ENCODE measurements around the gene ESX1. TPM values are rescaled to one million over a fixed set of nuclear protein-coding genes. Genes with fewer than 3 reads are reported as not detected.

ESX1 gene
- total and polyA plus RNA-seq, 10 of the 15 experiments (the other 5 are each of a cell fraction or from before 2014, with no cell fraction given): not detected

GRCh38 chrX:104255465-104255864 lies 732 bp upstream of the ESX1 start (continued):
- TF ChIP-seq E2F8 (IDR thresholded peaks at IDR 0.05; ENCODE audit: low read depth, partially characterized antibody): no peak
- TF ChIP-seq SREBF2 (IDR thresholded peaks at IDR 0.05; ENCODE audit: low read length): no peak
- no peak for TF ChIP-seq PBX3 (IDR thresholded peaks at IDR 0.05; ENCODE audit: insufficient replicate concordance, low read depth, low read length)

GRCh38 chrX:104253567-104254441 lies 929 bp downstream of the ESX1 start:
- intact Hi-C loops (cut with micrococcal nuclease; ENCODE audit: unreplicated experiment) (no loop called here), in situ Hi-C loops (cut with MboI) (no loop called here)
- no peaks in the 10 kb centered on the region; the same call in 2 of the 3 replicates for H3K9me3 ChIP-seq (replicated peaks; ENCODE audit: control insufficient read depth, insufficient read depth, low read length)
- FAIRE-seq: no peak
- 61% methylated on average over 62 of the region's 65 CpGs for WGBS (ENCODE audit: insufficient coverage, insufficient replicate concordance, low lambda C conversion rate, missing lambda C conversion rate)
- POLR2A ChIA-PET: no interaction called here
- H3K36me3 ChIP-seq (ENCODE audit: control insufficient read depth in 2 of 2, insufficient read depth in 2 of 2, low read length in 1 of 2): no peaks in the 10 kb centered on the region
- peaks cover 0 to 3% of the 10 kb centered on the region in 2 experiments; a peak in 1 of 4 replicates for H3K27me3 ChIP-seq (replicated peaks in 1 of 2; ENCODE audit: control insufficient read depth in 2 of 2, insufficient read depth in 2 of 2, low read length in 1 of 2)
- BruUV-seq (replicated peaks): no TSS peak
- H3K27ac ChIP-seq (ENCODE audit: control insufficient read depth, insufficient read depth): no peak overlapping the region
- H3K9ac ChIP-seq (ENCODE audit: control insufficient read depth, insufficient read depth, low read length): no peak overlapping the region
- H3K4me3 ChIP-seq: no peak overlapping the region
- H3K4me2 ChIP-seq (ENCODE audit: control insufficient read depth, insufficient read depth): no peak overlapping the region
- CTCF ChIA-PET: no interaction called here
- DNase-seq (ENCODE audit: low read depth, low spot score): no peak
- no peak overlapping the region for H2AFZ ChIP-seq (ENCODE audit: control insufficient read depth, low read depth, low read length)
- no peak for ATAC-seq
- RAD21 ChIA-PET (ENCODE audit: unreplicated experiment): no interaction called here
- no peaks in the 10 kb centered on the region for H4K20me1 ChIP-seq (ENCODE audit: control insufficient read depth, insufficient read depth)
- SMC1A ChIA-PET (ENCODE audit: uncharacterized antibody, unreplicated experiment): no interaction called here
- no peaks in the 10 kb centered on the region for H3K4me1 ChIP-seq (ENCODE audit: control insufficient read depth, insufficient read depth, low read length)
- H3K79me2 ChIP-seq (ENCODE audit: control insufficient read depth, insufficient read depth, low read length): no peaks in the 10 kb centered on the region
- TF ChIP-seq RB1 (IDR thresholded peaks at IDR 0.05; ENCODE audit: borderline replicate concordance) (no peak), NFYB (IDR thresholded peaks at IDR 0.05; ENCODE audit: insufficient read depth, low read depth, low read length) (no peak), CHD2 (IDR thresholded peaks at IDR 0.05; ENCODE audit: borderline replicate concordance, low read depth, low read length) (no peak), ZBTB4 (CRISPR knock-in tag; IDR thresholded peaks at IDR 0.05) (no peak), POLR2A (IDR thresholded peaks at IDR 0.05; ENCODE audit: low read depth, low read length) (no peak)
- TF ChIP-seq, protein P1, sequence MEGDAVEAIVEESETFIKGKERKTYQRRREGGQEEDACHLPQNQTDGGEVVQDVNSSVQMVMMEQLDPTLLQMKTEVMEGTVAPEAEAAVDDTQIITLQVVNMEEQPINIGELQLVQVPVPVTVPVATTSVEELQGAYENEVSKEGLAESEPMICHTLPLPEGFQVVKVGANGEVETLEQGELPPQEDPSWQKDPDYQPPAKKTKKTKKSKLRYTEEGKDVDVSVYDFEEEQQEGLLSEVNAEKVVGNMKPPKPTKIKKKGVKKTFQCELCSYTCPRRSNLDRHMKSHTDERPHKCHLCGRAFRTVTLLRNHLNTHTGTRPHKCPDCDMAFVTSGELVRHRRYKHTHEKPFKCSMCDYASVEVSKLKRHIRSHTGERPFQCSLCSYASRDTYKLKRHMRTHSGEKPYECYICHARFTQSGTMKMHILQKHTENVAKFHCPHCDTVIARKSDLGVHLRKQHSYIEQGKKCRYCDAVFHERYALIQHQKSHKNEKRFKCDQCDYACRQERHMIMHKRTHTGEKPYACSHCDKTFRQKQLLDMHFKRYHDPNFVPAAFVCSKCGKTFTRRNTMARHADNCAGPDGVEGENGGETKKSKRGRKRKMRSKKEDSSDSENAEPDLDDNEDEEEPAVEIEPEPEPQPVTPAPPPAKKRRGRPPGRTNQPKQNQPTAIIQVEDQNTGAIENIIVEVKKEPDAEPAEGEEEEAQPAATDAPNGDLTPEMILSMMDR (IDR thresholded peaks at IDR 0.05 in 2 of 3, conservative IDR thresholded peaks at IDR 0.05 in 1 of 3; ENCODE audit: control insufficient read depth in 2 of 3, extremely low read depth in 1 of 3, insufficient read depth in 1 of 3, low read depth in 3 of 3, low read length in 3 of 3): no peak
- TF ChIP-seq, protein P2, sequence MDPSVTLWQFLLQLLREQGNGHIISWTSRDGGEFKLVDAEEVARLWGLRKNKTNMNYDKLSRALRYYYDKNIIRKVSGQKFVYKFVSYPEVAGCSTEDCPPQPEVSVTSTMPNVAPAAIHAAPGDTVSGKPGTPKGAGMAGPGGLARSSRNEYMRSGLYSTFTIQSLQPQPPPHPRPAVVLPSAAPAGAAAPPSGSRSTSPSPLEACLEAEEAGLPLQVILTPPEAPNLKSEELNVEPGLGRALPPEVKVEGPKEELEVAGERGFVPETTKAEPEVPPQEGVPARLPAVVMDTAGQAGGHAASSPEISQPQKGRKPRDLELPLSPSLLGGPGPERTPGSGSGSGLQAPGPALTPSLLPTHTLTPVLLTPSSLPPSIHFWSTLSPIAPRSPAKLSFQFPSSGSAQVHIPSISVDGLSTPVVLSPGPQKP (IDR thresholded peaks at IDR 0.05; ENCODE audit: low read depth, low read length): no peak
